GM13977 (cell line): Measurements from ENCODE around the gene ANKRD55.

ENCODE experiments used
- DNase-seq: peaks from one replicate; pipeline ENCODE4 v3.0.0; 2012; ENCODE audit warnings: low spot score
- in situ Hi-C: fragments of 300-500 bp; cut with MboI; formaldehyde crosslinking; loops from one replicate; pipeline ENCODE4 v1.12.0; 2022; ENCODE audit warnings: low sequenced_read_pairs, low pct_unique_long_range_greater_than_20kb, mixed read lengths, inconsistent platforms; ENCODE audit not compliant: unreplicated experiment
- TF ChIP-seq, protein P1 (sequence below): IDR thresholded peaks from 2 replicates; pipeline ENCODE4 v1.5.1; 2012; ENCODE audit warnings: mild to moderate bottlenecking, control low read depth; ENCODE audit not compliant: insufficient read depth; ENCODE audit errors: extremely low read depth, missing control alignments

ANKRD55 gene

DNA sequence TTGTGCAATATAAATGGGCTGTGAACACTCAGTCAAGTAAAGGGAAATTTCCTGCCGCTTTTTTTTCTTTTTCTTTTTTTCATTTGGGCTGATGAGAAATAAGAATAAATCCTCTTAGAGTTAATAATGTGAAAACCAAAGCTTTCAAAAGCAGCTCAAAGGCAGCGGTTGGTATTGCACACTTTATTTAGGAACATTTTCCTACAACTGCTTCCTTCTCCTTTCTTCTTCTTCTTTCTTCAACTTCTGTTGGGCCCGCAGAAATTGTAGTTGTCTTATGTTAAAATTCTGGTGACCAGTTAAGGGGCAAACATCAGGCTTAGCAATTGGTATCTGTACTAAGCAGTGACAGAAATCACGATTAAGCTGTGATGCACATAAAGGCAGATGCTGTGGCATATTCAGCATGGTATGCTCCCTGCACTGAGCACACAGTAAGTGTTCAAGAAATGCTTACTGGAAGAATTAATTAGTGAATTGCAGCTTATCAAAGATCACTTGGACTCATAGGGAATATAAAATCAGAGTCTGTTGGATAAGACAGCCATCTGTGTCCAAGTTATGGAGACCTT is 85.4 kb downstream of the ANKRD55 start:
- TF ChIP-seq, protein P1, sequence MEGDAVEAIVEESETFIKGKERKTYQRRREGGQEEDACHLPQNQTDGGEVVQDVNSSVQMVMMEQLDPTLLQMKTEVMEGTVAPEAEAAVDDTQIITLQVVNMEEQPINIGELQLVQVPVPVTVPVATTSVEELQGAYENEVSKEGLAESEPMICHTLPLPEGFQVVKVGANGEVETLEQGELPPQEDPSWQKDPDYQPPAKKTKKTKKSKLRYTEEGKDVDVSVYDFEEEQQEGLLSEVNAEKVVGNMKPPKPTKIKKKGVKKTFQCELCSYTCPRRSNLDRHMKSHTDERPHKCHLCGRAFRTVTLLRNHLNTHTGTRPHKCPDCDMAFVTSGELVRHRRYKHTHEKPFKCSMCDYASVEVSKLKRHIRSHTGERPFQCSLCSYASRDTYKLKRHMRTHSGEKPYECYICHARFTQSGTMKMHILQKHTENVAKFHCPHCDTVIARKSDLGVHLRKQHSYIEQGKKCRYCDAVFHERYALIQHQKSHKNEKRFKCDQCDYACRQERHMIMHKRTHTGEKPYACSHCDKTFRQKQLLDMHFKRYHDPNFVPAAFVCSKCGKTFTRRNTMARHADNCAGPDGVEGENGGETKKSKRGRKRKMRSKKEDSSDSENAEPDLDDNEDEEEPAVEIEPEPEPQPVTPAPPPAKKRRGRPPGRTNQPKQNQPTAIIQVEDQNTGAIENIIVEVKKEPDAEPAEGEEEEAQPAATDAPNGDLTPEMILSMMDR = no peak
- in situ Hi-C loops = no loop called here
- DNase-seq = no peak

DNA sequence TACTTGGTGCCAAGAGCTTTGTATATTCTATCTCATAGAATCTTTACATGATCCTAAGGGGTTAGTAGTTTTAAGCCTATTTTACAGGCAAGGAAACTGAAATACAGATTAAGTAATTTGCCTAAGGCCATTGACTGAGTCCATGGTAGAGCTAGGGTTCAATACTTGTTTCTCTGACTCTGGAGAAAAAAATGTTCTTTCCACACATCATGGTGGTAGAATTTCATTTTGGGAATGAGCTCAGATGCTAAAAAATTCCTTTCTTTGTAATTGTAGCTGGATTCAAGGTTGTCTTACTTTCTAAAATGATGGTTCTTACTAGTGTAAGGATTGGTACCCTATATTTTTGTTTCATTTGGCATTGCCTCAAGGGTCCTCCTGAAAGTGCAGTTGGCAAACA is 86.0 kb downstream of the ANKRD55 start:
- in situ Hi-C loops = no loop called here
- no peak for DNase-seq
- TF ChIP-seq, protein P1 = no peak

DNA sequence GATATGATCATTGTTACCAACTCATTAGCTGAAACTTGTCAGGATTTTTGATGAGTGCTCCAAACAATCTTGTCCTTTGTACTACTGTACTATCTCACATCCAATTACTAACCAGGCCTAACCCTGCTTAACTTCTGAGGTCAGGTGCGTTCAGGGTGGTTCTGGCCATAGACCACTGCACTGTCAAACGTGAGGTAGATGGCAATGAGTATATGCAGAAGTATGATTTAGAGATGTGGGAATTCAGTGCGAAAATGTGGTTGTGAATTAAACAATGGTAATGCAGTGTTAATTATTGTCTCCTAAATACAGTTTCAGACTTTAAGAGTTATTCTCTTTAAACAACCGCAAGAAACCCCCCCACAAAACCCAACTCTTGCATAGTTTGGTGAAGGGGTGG is 86.5 kb downstream of the ANKRD55 start:
- no peak for DNase-seq
- in situ Hi-C loops = no loop called here
- TF ChIP-seq, protein P1 = no peak

DNA sequence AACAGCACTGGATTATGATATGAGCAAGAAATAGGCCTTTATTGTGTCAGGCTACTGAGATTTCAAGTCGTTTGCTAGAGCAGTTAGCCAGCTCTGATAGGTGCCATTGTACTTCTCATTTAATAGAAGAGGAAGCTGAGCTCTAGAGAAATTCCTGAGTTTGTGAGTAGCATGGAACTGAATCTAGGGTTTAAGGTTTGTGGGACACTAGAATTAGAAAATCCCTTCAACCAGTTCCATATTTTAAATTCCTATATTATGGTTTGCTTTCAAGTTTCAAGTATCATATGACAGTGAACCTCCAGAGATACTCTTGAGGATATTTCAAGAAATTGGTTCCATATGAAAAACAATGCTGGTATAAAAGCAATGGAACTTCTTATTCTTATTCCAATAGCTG is 87.6 kb downstream of the ANKRD55 start:
- no peak for DNase-seq
- TF ChIP-seq, protein P1 = no peak

DNA sequence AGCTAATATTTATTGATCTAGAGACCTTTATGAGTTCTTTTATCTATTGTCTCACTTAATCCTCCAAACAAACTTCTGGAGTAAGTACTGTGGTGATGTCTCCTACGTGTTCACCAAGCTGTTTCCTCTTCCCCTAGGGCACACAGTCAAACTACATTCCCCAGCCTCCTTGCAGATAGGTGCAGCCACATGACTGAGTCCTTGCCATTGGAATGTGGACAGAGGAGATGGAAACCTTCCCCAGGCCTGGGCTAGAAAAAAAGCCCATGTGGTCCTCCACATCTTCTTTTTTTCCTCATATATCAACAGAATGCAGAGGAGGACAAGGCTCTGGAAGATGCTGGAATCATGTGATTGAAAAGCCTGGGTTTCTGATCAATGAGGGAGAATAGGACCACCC is 88.0 kb downstream of the ANKRD55 start:
- no peak for DNase-seq
- in situ Hi-C loops = no loop called here
- TF ChIP-seq, protein P1 = no peak

More for the DNA sequence above, 87.6 kb downstream of the ANKRD55 start:
- in situ Hi-C loops = no loop called here

DNA sequence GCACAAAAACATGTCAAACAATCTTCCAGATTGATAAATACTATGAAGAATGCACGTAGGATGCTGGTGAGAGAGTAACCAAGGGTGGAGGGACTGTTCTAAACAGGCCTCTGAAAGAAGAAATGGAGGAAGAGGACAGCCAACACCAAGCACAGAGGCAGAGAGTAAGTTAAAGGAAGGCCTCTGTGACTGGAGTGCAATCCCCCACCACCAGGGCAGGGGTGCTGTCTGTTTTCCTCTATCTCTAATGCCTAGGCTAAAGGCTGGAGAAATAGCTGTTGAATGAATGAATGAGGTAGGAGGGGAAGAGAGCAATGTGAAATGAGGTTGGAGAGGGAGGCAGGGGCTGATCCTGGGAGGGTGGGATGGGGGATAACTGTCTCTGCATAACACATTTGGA is 88.9 kb downstream of the ANKRD55 start:
- TF ChIP-seq, protein P1 = no peak
- in situ Hi-C loops = no loop called here
- DNase-seq = no peak

DNA sequence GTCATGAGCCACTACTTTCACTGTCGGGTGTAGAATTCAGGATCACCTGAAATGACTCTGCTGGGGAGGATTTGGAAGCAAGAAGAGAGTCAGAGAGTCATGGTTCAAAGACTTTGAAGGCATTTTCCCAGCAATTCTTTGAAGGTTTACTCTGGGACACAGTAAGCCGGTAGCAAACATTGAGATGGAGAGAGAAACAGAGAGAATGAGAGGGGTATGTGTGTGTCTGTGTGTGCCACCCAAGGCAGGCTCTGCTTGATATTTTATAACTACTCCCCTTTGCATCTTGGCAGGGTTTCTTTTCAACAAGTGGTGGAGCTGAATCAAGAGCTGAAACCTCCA is 89.8 kb downstream of the ANKRD55 start:
- DNase-seq = no peak
- TF ChIP-seq, protein P1 = no peak
- in situ Hi-C loops = no loop called here
